Trophoblast cell (in vitro differentiated cells and primary cell): Measurements from ENCODE around the gene TCEA2.

Source experiments
- DNase-seq, 2 donors: peaks; one replicate each; pipeline ENCODE4 v3.0.0-alpha.2; 2016
- H2AFZ ChIP-seq: 2 replicates; pipeline ENCODE4 v1.6.1; 2013; ENCODE audit warnings: low read length, moderate library complexity, mild to moderate bottlenecking; ENCODE audit not compliant: insufficient read depth, poor library complexity
- H2AK5ac ChIP-seq: 2 replicates; pipeline ENCODE4 v1.6.1; 2013; ENCODE audit warnings: mild to moderate bottlenecking, low read length
- H2BK120ac ChIP-seq: 2 replicates; pipeline ENCODE4 v1.6.1; 2013; ENCODE audit warnings: low read length, mild to moderate bottlenecking, moderate library complexity; ENCODE audit not compliant: insufficient read depth, poor library complexity
- H2BK12ac ChIP-seq: 2 replicates; pipeline ENCODE4 v1.6.1; 2013; ENCODE audit warnings: mild to moderate bottlenecking, low read length, moderate library complexity
- H2BK5ac ChIP-seq: 2 replicates; pipeline ENCODE4 v1.6.1; 2013; ENCODE audit warnings: low read length, low read depth, moderate library complexity, mild to moderate bottlenecking; ENCODE audit not compliant: poor library complexity
- H3K14ac ChIP-seq: 2 replicates; pipeline ENCODE4 v1.6.1; 2013; ENCODE audit warnings: mild to moderate bottlenecking, low read length
- H3K18ac ChIP-seq: 2 replicates; pipeline ENCODE4 v1.6.1; 2013; ENCODE audit warnings: mild to moderate bottlenecking, low read length
- H3K23ac ChIP-seq: 2 replicates; pipeline ENCODE4 v1.6.1; 2013; ENCODE audit warnings: low read length
- H3K27ac ChIP-seq: 2 replicates; pipeline ENCODE4 v1.5.1; 2013; ENCODE audit warnings: low read depth, mild to moderate bottlenecking, inconsistent platforms, low read length, moderate library complexity
- H3K27me3 ChIP-seq: 2 replicates; pipeline ENCODE4 v1.6.1; 2013; ENCODE audit warnings: inconsistent platforms, mild to moderate bottlenecking, low read length, moderate library complexity; ENCODE audit not compliant: insufficient read depth
- H3K36me3 ChIP-seq, 2 experiments: 1 replicate in 1 of 2; 2 replicates in 1 of 2; pipeline ENCODE4 v1.6.1; 2013; ENCODE audit warnings: low read length in 2 of 2, mild to moderate bottlenecking in 2 of 2, moderate library complexity in 1 of 2; ENCODE audit not compliant: insufficient read depth in 2 of 2, control insufficient read depth in 1 of 2
- H3K4ac ChIP-seq: 2 replicates; pipeline ENCODE4 v1.6.1; 2013; ENCODE audit warnings: low read depth, mild to moderate bottlenecking, low read length, moderate library complexity
- H3K4me1 ChIP-seq, 2 experiments: 1 replicate in 1 of 2; 2 replicates in 1 of 2; pipeline ENCODE4 v1.6.1; 2013; ENCODE audit warnings: low read length in 2 of 2, mild to moderate bottlenecking in 2 of 2, moderate library complexity in 1 of 2; ENCODE audit not compliant: insufficient read depth in 2 of 2, control insufficient read depth in 1 of 2
- H3K4me2 ChIP-seq: 2 replicates; pipeline ENCODE4 v1.6.1; 2013; ENCODE audit warnings: inconsistent platforms, mild to moderate bottlenecking, low read length, moderate library complexity
- H3K4me3 ChIP-seq: 2 replicates; pipeline ENCODE4 v1.5.1; 2013; ENCODE audit warnings: mild to moderate bottlenecking, low read depth, low read length, inconsistent platforms
- H3K79me1 ChIP-seq: one replicate; pipeline ENCODE4 v1.6.1; 2013; ENCODE audit warnings: low read length
- H3K79me2 ChIP-seq: 2 replicates; pipeline ENCODE4 v1.6.1; 2013; ENCODE audit warnings: low read length, mild to moderate bottlenecking; ENCODE audit not compliant: control insufficient read depth, insufficient read depth, poor library complexity
- H3K9ac ChIP-seq: 2 replicates; pipeline ENCODE4 v1.6.1; 2013; ENCODE audit warnings: mild to moderate bottlenecking, low read length
- H3K9me3 ChIP-seq: 2 replicates; pipeline ENCODE4 v1.6.1; 2013; ENCODE audit warnings: low read depth, mild to moderate bottlenecking, control low read depth, inconsistent platforms, low read length; ENCODE audit not compliant: insufficient read depth
- H4K12ac ChIP-seq: 2 replicates; pipeline ENCODE4 v1.6.1; 2013; ENCODE audit warnings: low read depth, mild to moderate bottlenecking, low read length, moderate library complexity
- H4K8ac ChIP-seq: 2 replicates; pipeline ENCODE4 v1.6.1; 2013; ENCODE audit warnings: low read depth, mild to moderate bottlenecking, low read length, moderate library complexity
- H4K91ac ChIP-seq: one replicate; pipeline ENCODE4 v1.6.1; 2013; ENCODE audit warnings: low read depth, mild to moderate bottlenecking, low read length, moderate library complexity
- WGBS: extraction: QIAGEN DNeasy Blood & Tissue Kit; methylation state at CpG from one replicate; pipeline ENCODE4 v1.1.7; 2013; ENCODE audit warnings: missing lambda C conversion rate; ENCODE audit not compliant: insufficient read length, insufficient coverage; ENCODE audit errors: extremely low coverage; 5-methylcytosine and 5-hydroxymethylcytosine counted together

TCEA2 gene

GRCh38 chr20:64106981-64107735, 44.2 kb downstream of the TCEA2 start, which contains the start of gene NPBWR2:
NPBWR2 (minus strand) TSS chr20:64107565; CDS start chr20:64106831, 734 bp downstream.
- H3K4me1 ChIP-seq: peaks cover 0 to 2% of the 10 kb centered on the region in 2 experiments
- H3K27me3 ChIP-seq: peaks cover 3% of the 10 kb centered on the region
- no peak within 1 kb of the TSS for H2BK12ac ChIP-seq
- no peak within 1 kb of the TSS for H3K4ac ChIP-seq
- H4K8ac ChIP-seq: no peak within 1 kb of the TSS
- no peak within 1 kb of the TSS for H3K9ac ChIP-seq
- H3K27ac ChIP-seq: no peak within 1 kb of the TSS
- H3K79me1 ChIP-seq: no peaks in the 10 kb centered on the region
- H3K23ac ChIP-seq: no peak within 1 kb of the TSS
- no peak within 1 kb of the TSS for H2BK5ac ChIP-seq
- no peak within 1 kb of the TSS for H3K4me2 ChIP-seq
- no peaks in the 10 kb centered on the region for H3K36me3 ChIP-seq
- H4K12ac ChIP-seq: no peak within 1 kb of the TSS
- H3K9me3 ChIP-seq: no peaks in the 10 kb centered on the region
- no peak within 1 kb of the TSS for H2AK5ac ChIP-seq
- H3K18ac ChIP-seq: no peak within 1 kb of the TSS
- H3K4me3 ChIP-seq: no peak within 1 kb of the TSS
- H3K14ac ChIP-seq: no peak within 1 kb of the TSS
- no peaks in the 10 kb centered on the region for H3K79me2 ChIP-seq
- H4K91ac ChIP-seq: no peak within 1 kb of the TSS
- H2AFZ ChIP-seq: no peak within 1 kb of the TSS
- DNase-seq: no peak
- WGBS: no CpG with 5 or more reads among the region's 22 CpGs
- H2BK120ac ChIP-seq: no peak within 1 kb of the TSS

GRCh38 chr20:64107736-64108457, 44.9 kb downstream of the TCEA2 start:
- H2AFZ ChIP-seq: no peak overlapping the region
- H3K18ac ChIP-seq: no peak overlapping the region
- no peak overlapping the region for H4K12ac ChIP-seq
- no peak overlapping the region for H4K8ac ChIP-seq
- no peak overlapping the region for H2BK120ac ChIP-seq
- H3K4me1 ChIP-seq: no peaks in the 10 kb centered on the region
- no peak overlapping the region for H3K4ac ChIP-seq
- peaks cover under 1% of the 10 kb centered on the region for H3K27me3 ChIP-seq
- no peak overlapping the region for H3K4me2 ChIP-seq
- no peak overlapping the region for H2BK5ac ChIP-seq
- H2BK12ac ChIP-seq: no peak overlapping the region
- no peak overlapping the region for H2AK5ac ChIP-seq
- no peak overlapping the region for H3K14ac ChIP-seq
- no peaks in the 10 kb centered on the region for H3K36me3 ChIP-seq
- H3K27ac ChIP-seq: no peak overlapping the region
- WGBS: no CpG with 5 or more reads among the region's 19 CpGs
- no peaks in the 10 kb centered on the region for H3K79me2 ChIP-seq
- no peak for DNase-seq
- no peaks in the 10 kb centered on the region for H3K9me3 ChIP-seq
- no peaks in the 10 kb centered on the region for H3K79me1 ChIP-seq
- H3K4me3 ChIP-seq: no peak overlapping the region
- H4K91ac ChIP-seq: no peak overlapping the region
- H3K9ac ChIP-seq: no peak overlapping the region
- no peak overlapping the region for H3K23ac ChIP-seq

- no peaks in the 10 kb centered on the region for H3K9me3 ChIP-seq
- H2AFZ ChIP-seq: no peak overlapping the region
- H3K27me3 ChIP-seq: no peaks in the 10 kb centered on the region
- H4K91ac ChIP-seq: no peak overlapping the region
- H3K27ac ChIP-seq: no peak overlapping the region
- H3K4me1 ChIP-seq: no peaks in the 10 kb centered on the region
- no peak overlapping the region for H4K8ac ChIP-seq
- no peak overlapping the region for H3K4me3 ChIP-seq
- H2BK12ac ChIP-seq: no peak overlapping the region
- H2BK120ac ChIP-seq: no peak overlapping the region
- H3K4me2 ChIP-seq: no peak overlapping the region
- H4K12ac ChIP-seq: no peak overlapping the region
- H3K36me3 ChIP-seq: no peaks in the 10 kb centered on the region
- no CpG with 5 or more reads among the region's 26 CpGs for WGBS
- H3K14ac ChIP-seq: no peak overlapping the region
- no peak overlapping the region for H2AK5ac ChIP-seq
- no peak overlapping the region for H3K9ac ChIP-seq
- no peak for DNase-seq
- H3K4ac ChIP-seq: no peak overlapping the region
- H3K79me2 ChIP-seq: no peaks in the 10 kb centered on the region
- no peaks in the 10 kb centered on the region for H3K79me1 ChIP-seq
- no peak overlapping the region for H3K18ac ChIP-seq
- no peak overlapping the region for H3K23ac ChIP-seq
- H2BK5ac ChIP-seq: no peak overlapping the region
Observed at GRCh38 chr20:64108731-64109681, 46.0 kb downstream of the TCEA2 start.

- Histone ChIP-seq H3K4me3 (no peak overlapping the region), H2AFZ (no peak overlapping the region), H3K14ac (no peak overlapping the region), H3K79me2 (no peaks in the 10 kb centered on the region), H4K8ac (no peak overlapping the region), H3K9me3 (no peaks in the 10 kb centered on the region), H3K4me1 (no peaks in the 10 kb centered on the region), H3K27me3 (no peaks in the 10 kb centered on the region), H2BK120ac (no peak overlapping the region), H2BK5ac (no peak overlapping the region), H3K79me1 (no peaks in the 10 kb centered on the region), H3K27ac (no peak overlapping the region), H2BK12ac (no peak overlapping the region), H3K23ac (no peak overlapping the region), H4K12ac (no peak overlapping the region), H3K36me3 (no peaks in the 10 kb centered on the region), H3K9ac (no peak overlapping the region), H2AK5ac (no peak overlapping the region), H3K4ac (no peak overlapping the region), H3K18ac (no peak overlapping the region), H4K91ac (no peak overlapping the region), H3K4me2 (no peak overlapping the region)
- WGBS: no CpG with 5 or more reads among the region's 16 CpGs
- no peak for DNase-seq
Observed at GRCh38 chr20:64109831-64110391, 46.9 kb downstream of the TCEA2 start.
